Keratinocyte (primary cell): ENCODE measurements around the gene PNMA6E.

Source experiments
- CTCF ChIP-seq, 3 experiments: IDR thresholded peaks in 1 of 3; conservative IDR thresholded peaks in 1 of 3; optimal IDR thresholded peaks in 1 of 3; 2 replicates in 2 of 3; 3 replicates in 1 of 3; pipeline versions ENCODE3 to v1.5.1; 2011; ENCODE audit warnings: low read length in 3 of 3, mild to moderate bottlenecking in 3 of 3, moderate library complexity in 2 of 3, control low read depth in 1 of 3, inconsistent platforms in 1 of 3; ENCODE audit not compliant: insufficient read depth in 2 of 3; ENCODE audit errors: extremely low read depth in 1 of 3
- EZH2 ChIP-seq: IDR thresholded peaks from one replicate; pipeline ENCODE4 v1.6.1; 2012; ENCODE audit warnings: inconsistent platforms, mild to moderate bottlenecking, low read length, moderate library complexity

- TF ChIP-seq CTCF (optimal IDR thresholded peaks at IDR 0.05 in 1 of 3, IDR thresholded peaks at IDR 0.05 in 1 of 3, conservative IDR thresholded peaks at IDR 0.05 in 1 of 3; ENCODE audit: extremely low read depth in 1 of 3, insufficient read depth in 2 of 3, low read length in 3 of 3): no peak
- TF ChIP-seq EZH2: no peak
These were observed 22.5 kb upstream of the PNMA6E start for GRCh38 chrX:153423652-153424051.
